GM18508 (cell line): ENCODE measurements around the gene PRMT5.

Experiments used
- ATAC-seq: cut with Tn5 transposase; IDR thresholded peaks from one replicate; pipeline ENCODE4 v1.9.1; 2021; ENCODE audit warnings: moderate number of reproducible peaks; ENCODE audit not compliant: insufficient read depth, unreplicated experiment

PRMT5 gene

GRCh38 chr14:22882064-22882463 lies 47.1 kb downstream of the PRMT5 start:
- no peak for ATAC-seq

- no peak for ATAC-seq
These were observed 50.6 kb downstream of the PRMT5 start for GRCh38 chr14:22878271-22879246.

DNA sequence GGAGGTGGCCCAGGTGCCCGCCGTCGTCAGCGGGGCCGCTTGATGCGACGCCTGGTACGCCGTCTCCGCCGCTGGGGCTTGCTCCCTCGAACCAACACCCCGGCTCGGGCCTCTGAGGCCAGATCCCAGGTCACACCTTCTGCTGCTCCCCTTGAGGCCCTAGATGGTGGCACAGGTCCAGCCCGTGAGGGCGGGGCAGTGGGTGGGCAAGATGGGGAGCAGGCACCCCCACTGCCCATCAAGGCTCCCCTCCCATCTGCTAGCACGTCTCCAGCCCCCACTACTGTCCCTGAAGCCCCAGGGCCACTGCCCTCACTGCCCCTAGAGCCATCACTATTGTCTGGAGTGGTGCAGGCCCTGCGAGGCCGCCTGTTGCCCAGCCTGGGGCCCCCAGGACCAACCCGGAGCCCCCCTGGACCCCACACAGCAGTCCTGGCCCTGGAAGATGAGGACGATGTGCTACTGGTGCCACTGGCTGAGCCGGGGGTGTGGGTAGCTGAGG lies 52.1 kb downstream of the PRMT5 start:
- no peak for ATAC-seq

DNA sequence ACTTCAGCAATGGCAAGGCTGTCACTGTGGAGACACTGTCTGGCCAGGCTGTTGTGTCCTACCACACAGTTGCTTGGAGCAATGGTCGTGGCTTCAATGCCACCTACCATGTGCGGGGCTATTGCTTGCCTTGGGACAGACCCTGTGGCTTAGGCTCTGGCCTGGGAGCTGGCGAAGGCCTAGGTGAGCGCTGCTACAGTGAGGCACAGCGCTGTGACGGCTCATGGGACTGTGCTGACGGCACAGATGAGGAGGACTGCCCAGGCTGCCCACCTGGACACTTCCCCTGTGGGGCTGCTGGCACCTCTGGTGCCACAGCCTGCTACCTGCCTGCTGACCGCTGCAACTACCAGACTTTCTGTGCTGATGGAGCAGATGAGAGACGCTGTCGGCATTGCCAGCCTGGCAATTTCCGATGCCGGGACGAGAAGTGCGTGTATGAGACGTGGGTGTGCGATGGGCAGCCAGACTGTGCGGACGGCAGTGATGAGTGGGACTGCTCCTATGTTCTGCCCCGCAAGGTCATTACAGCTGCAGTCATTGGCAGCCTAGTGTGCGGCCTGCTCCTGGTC lies 53.3 kb downstream of the PRMT5 start:
- no peak for ATAC-seq

- ATAC-seq = no peak
These were observed 54.0 kb downstream of the PRMT5 start for GRCh38 chr14:22875003-22875747.

- no peak for ATAC-seq
These were observed 56.2 kb downstream of the PRMT5 start for GRCh38 chr14:22872833-22873520.

DNA sequence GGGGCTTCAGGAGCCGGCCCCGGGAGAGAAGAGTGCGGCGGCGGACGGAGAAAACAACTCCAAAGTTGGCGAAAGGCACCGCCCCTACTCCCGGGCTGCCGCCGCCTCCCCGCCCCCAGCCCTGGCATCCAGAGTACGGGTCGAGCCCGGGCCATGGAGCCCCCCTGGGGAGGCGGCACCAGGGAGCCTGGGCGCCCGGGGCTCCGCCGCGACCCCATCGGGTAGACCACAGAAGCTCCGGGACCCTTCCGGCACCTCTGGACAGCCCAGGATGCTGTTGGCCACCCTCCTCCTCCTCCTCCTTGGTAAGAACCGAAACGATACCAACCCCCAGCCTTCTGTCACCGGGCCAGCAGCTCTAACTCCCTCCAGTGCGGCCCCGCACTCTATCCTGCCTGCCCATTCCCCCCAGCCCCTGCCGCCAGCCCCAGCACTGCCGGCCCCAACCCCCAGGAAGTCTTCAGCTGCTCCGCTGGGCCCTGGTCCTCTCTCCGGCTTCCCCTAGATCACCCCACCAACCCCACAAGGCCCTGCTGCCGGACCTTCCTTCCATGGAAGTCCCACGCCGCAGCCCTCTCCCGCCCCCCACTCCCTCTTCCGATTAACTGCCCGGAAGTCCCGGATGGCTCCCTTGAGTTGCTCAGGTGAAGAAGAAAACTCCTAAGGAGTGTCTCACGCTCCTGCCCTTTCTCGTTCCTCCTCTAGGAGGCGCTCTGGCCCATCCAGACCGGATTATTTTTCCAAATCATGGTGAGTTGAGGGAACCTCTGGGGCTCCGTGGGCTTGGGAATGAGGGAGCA lies 56.9 kb downstream of the PRMT5 start:
- no peak for ATAC-seq

- ATAC-seq = peak; percentile 37
These were observed 57.7 kb downstream of the PRMT5 start, which contains the start of gene LRP10 for GRCh38 chr14:22871224-22872032. TSS of gene LRP10 (plus strand) at chr14:22871740. CDS start at chr14:22872304, 564 bp downstream.

- ATAC-seq = peak; percentile 51
These were observed 58.4 kb downstream of the PRMT5 start for GRCh38 chr14:22870811-22871223.
